HepG2 (cell line): ENCODE results near the gene GABARAPL2. TPM values are rescaled to one million over a fixed set of nuclear protein-coding genes. Genes with fewer than 3 reads are reported as not detected.

Experiments
- DPF2 ChIP-seq: sonication (generic); formaldehyde crosslinking; IDR thresholded peaks from 2 replicates; pipeline ENCODE4 v1.4.0; 2020; ENCODE audit warnings: mild to moderate bottlenecking, low read depth, missing genetic modification reagents, borderline replicate concordance
- ERF ChIP-seq: IDR thresholded peaks from 2 replicates; pipeline ENCODE4 v1.6.1; 2018; ENCODE audit warnings: missing biosample characterization, missing genetic modification reagents
- GATAD2A ChIP-seq: IDR thresholded peaks from 2 replicates; pipeline ENCODE4 v1.6.1; 2016
- PLSCR1 ChIP-seq: sonication (generic); formaldehyde crosslinking; IDR thresholded peaks from 2 replicates; pipeline ENCODE4 v1.5.0; 2020; ENCODE audit warnings: missing genetic modification reagents, mild to moderate bottlenecking, borderline replicate concordance
- PRMT3 ChIP-seq: sonication (generic); formaldehyde crosslinking; IDR thresholded peaks from 2 replicates; pipeline ENCODE4 v1.8.1; 2022; ENCODE audit warnings: low read depth, mild to moderate bottlenecking, moderate library complexity, missing genetic modification reagents, borderline replicate concordance
- SALL2 ChIP-seq: sonication (generic); formaldehyde crosslinking; IDR thresholded peaks from 2 replicates; pipeline ENCODE4 v1.8.1; 2023; ENCODE audit warnings: mild to moderate bottlenecking, missing genetic modification reagents, inconsistent platforms
- SKI ChIP-seq: fragments of 450-650 bp; IDR thresholded peaks from one replicate; pipeline ENCODE4 v1.6.1; 2018; ENCODE audit warnings: mild to moderate bottlenecking; ENCODE audit not compliant: partially characterized antibody
- SMYD3 ChIP-seq: sonication (generic); formaldehyde crosslinking; IDR thresholded peaks from 2 replicates; pipeline ENCODE4 v1.8.1; 2023; ENCODE audit warnings: mild to moderate bottlenecking, missing genetic modification reagents
- TFDP2 ChIP-seq: sonication (generic); formaldehyde crosslinking; IDR thresholded peaks from 2 replicates; pipeline ENCODE4 v1.4.0; 2020; ENCODE audit warnings: missing genetic modification reagents
- TRIM22 ChIP-seq: fragments of 450-650 bp; IDR thresholded peaks from 2 replicates; pipeline ENCODE4 v1.6.1; 2017
- WIZ ChIP-seq: sonication (generic); formaldehyde crosslinking; IDR thresholded peaks from 2 replicates; pipeline ENCODE4 v1.5.1; 2020; ENCODE audit warnings: mild to moderate bottlenecking, missing genetic modification reagents
- ZBTB46 ChIP-seq: sonication (generic); formaldehyde crosslinking; IDR thresholded peaks from 2 replicates; pipeline ENCODE4 v1.4.0; 2020; ENCODE audit warnings: mild to moderate bottlenecking, missing genetic modification reagents, borderline replicate concordance
- ZFP90 ChIP-seq: sonication (generic); formaldehyde crosslinking; IDR thresholded peaks from 2 replicates; pipeline ENCODE4 v1.8.0; 2022; ENCODE audit warnings: missing genetic modification reagents, mild to moderate bottlenecking, inconsistent platforms, borderline replicate concordance
- ZKSCAN1 ChIP-seq: fragments of 150-350 bp; IDR thresholded peaks from 2 replicates; pipeline ENCODE4 v1.6.1; 2014; ENCODE audit warnings: low read length
- ZNF124 ChIP-seq: sonication (generic); formaldehyde crosslinking; IDR thresholded peaks from 2 replicates; pipeline ENCODE4 v1.4.0; 2020; ENCODE audit warnings: missing genetic modification reagents
- ZNF282 ChIP-seq: fragments of 450-650 bp; IDR thresholded peaks from 2 replicates; pipeline ENCODE4 v1.6.1; 2018; ENCODE audit not compliant: partially characterized antibody
- ZNF343 ChIP-seq: sonication (generic); formaldehyde crosslinking; IDR thresholded peaks from 2 replicates; pipeline ENCODE4 v1.4.0; 2020; ENCODE audit warnings: mild to moderate bottlenecking, missing genetic modification reagents
- ZNF513 ChIP-seq: sonication (generic); formaldehyde crosslinking; conservative IDR thresholded peaks from 2 replicates; pipeline ENCODE4 v1.5.0; 2020; ENCODE audit warnings: missing genetic modification reagents
- ZNF672 ChIP-seq: sonication (generic); formaldehyde crosslinking; IDR thresholded peaks from 2 replicates; pipeline ENCODE4 v1.8.1; 2022; ENCODE audit warnings: missing genetic modification reagents
- ZNF710 ChIP-seq: sonication (generic); formaldehyde crosslinking; IDR thresholded peaks from 2 replicates; pipeline ENCODE4 v1.5.0; 2020; ENCODE audit warnings: mild to moderate bottlenecking, missing genetic modification reagents, borderline replicate concordance
- ZSCAN29 ChIP-seq: sonication (generic); formaldehyde crosslinking; conservative IDR thresholded peaks from 2 replicates; pipeline ENCODE4 v1.4.0; 2020; ENCODE audit warnings: mild to moderate bottlenecking, missing genetic modification reagents
- polyA plus RNA-seq, 8 experiments: library from polyadenylated mRNA; depleted of rRNA in 3 of 8; stranded (reverse) in 7 of 8; unstranded in 1 of 8; fragments of >200 nt; fragmentation: Illumina TruSeq in 4 of 8; extraction: Trizol in 4 of 8; gene quantifications; 2 replicates each; pipeline versions ENCODE4 v1.2.1 to v1.2.3, GENCODE V29; 2011 to 2016; ENCODE audit warnings: low read depth in 4 of 8, missing spikeins in 1 of 8, mixed read lengths in 1 of 8; ENCODE audit not compliant: insufficient read depth in 1 of 8
- total RNA-seq, 5 experiments: library from RNA; depleted of rRNA; stranded (reverse); fragments of >200 nt; fragmentation: Illumina TruSeq; extraction: Trizol; gene quantifications; 2 replicates each; pipeline ENCODE4 v1.2.3, GENCODE V29; 2016; ENCODE audit warnings: low read depth in 1 of 5

The GABARAPL2 gene
- total and polyA plus RNA-seq, 2 of the 13 experiments (the other 11 are each of a cell fraction or from before 2014, with no cell fraction given), result 76.4 to 83.0 TPM

GRCh38 chr16:75622761-75623605 lies 56.8 kb downstream of the GABARAPL2 start, which contains the start of gene ADAT1 (continued):
- TF ChIP-seq ZNF710 (no peak), ZNF124 (peak; percentile 85), ZSCAN29 (CRISPR knock-in tag) (0 out of 2 replicates have a peak, but pooled peaks have one; percentile 28), TFDP2 (CRISPR knock-in tag) (peak; percentile 99), DPF2 (CRISPR knock-in tag) (no peak), PRMT3 (CRISPR knock-in tag) (no peak), WIZ (no peak), SALL2 (CRISPR knock-in tag) (peak; percentile 95), SMYD3 (no peak), GATAD2A (CRISPR knock-in tag) (peak; percentile 73), ZKSCAN1 (no peak), TRIM22 (no peak), PLSCR1 (no peak), ZFP90 (CRISPR knock-in tag) (no peak), ZBTB46 (CRISPR knock-in tag) (no peak), ERF (CRISPR knock-in tag) (peak; percentile 86), SKI (no peak), ZNF513 (CRISPR knock-in tag) (peak; percentile 76; the same call in 1 of the 2 replicates), ZNF343 (CRISPR knock-in tag) (no peak), ZNF672 (no peak), ZNF282 (no peak)
